ENCODE data around the gene AMACR. TPM values are rescaled to one million over a fixed set of nuclear protein-coding genes. Genes with fewer than 3 reads are reported as not detected.
"Not testable (repeated sequence)": the region's sequence is repeated elsewhere in the genome, so short reads cannot be mapped to it uniquely, and the experiment has no call there.

The AMACR gene
- polyA plus RNA-seq, 10 donors = 3.8 to 10.5 (median 6.2) TPM

DNA sequence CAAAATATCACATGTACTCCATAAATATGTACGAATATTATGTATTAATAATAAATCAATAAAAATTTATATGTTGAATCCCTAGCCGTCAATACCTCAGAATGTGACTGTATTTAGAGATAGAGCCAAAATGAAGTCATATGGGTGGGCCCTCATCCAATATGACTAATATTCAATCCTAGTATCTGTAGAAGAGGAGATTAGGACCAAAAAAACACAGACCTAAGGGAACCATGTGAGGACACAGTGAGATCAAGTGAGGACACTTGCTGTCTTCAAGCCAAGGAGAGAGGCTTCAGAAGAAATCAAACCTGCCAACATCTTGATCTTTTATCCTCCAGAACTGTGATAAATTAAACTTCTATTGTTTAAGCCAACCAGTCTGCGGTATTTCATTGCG, 3.7 kb upstream of the AMACR start:
- DNase-seq = peak in 1 of 3 donors; percentile 59

DNA sequence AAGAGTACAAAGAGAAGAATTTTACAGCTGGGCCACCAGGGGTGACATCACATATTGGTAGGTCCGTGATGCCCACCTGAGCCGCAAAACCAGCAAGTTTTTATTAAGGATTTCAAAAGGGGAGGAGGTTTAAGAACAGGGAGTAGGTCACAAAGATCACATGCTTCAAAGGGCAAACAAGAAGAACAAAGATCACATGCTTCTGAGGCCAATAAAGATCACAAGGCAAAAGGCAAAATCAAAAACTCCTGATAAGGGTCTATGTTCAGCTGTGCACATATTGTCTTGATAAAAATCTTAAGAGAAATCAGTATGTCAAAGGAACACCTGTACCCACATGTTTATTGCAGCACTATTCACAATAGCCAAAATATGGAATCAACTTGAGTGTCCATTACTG, 2.3 kb upstream of the AMACR start:
- DNase-seq = not testable (repeated sequence)

DNA sequence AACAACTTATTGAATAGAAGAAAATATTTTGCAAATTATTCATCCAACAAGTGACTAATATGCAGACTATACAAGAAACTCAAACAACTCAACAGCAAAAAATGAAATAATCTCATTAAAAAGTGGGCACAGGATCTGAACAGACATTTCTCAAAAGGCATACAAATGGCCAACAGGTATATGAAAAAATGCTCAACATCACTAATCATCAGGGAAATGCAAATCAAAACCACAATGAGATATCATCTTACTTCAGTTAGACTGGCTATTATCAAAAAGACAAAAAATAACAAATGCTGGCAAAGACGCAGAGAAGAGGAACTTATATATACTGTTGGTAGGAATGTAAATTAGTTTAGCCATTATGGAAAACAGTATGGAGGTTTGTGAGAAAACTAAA, 1.8 kb upstream of the AMACR start:
- no peak for DNase-seq

DNA sequence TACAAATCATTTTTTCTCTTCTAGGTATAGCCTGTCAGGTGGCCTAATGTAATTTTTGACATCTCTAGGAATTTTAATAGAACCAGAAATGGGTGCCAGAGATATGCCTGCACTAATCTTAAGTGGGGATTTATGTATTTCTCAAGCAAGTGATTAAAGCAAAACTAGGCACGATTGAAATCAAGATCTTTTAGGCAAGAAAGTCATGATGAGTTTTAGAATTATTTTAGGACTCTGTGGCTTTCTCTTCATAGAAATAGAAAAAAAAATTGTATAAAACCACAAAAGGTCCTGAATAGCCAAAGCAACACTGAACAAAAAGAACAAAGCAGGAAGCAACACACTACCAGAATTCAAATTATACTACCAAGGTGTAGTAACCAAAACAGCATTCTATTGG, 952 bp upstream of the AMACR start:
- DNase-seq = no peak

DNA sequence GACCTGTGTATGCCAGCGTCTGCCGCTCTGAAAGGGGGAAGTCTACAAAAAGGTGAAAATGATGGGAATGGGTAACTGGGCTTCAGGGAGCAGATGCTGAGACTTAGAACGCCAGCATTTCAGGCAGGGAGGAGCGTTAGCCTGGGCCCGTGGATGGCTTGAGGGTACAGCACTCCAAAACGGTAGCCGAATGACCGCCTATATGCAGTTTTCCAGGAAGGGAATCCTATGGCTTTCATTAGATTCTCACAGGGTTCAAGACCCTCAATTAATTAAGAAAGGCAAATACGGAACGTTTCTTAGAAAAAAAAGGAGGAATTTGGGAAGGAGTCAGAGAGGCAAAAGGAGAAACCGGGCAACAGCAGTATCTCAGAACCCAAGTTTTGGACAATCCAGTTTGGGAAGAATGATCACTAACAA, 639 bp downstream of the AMACR start:
- DNase-seq = no peak

DNA sequence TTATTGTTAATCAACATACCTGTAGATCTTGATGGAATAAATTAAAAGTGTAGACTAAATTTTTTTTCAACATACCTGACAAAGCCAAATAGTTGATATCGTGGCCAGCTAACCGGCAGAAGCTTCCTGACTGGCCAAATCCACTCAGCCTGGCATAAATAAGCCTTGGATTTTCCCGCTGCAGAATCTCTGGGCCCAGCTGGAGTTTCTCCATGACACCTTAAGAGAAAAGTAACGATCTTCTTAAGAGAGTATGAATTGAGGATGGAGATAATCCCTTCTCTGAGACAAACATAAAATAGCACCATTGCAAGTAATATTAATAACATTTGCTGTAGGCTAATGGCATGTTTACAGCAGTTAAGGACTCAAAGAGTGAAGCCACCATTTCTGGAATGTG, 2.2 kb downstream of the AMACR start:
- no peak for DNase-seq

DNA sequence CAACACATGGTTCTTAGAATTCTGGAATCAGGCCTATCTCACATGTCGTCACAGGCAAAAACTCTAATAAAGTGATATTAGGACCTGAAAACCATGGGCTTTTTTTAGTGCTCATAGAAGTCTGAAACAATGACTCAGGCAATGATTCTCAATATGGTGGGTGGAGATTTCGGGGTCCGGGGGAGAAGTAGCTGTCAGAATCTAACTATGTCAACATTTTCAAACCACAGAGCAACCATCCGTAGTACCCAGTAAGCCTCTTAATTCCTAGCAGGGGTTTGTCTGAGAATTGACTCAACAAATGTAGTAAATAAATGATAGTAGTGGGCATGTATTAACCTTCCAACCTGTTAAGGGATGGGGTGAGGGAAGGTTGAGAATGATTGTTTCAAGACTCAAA, 2.6 kb downstream of the AMACR start:
- no peak for DNase-seq

DNA sequence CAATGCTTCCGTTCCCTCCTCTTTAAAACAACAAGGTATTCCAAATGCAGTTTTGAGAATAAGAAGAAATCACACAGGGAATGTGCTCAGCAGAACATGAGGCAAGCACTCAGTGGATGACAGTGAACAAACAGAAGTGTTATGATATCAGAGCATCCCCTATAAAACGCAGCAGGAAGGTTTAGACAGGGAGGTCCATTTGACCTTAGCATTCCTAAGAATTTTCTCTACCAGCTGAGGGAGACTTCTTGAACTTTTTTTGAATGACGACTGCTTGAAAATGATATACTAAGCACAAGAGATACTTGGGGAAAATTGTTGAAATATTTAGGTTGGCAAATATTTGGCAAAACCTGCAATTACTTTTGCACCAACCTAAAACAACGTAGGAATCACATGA, 3.9 kb downstream of the AMACR start:
- no peak for DNase-seq

DNA sequence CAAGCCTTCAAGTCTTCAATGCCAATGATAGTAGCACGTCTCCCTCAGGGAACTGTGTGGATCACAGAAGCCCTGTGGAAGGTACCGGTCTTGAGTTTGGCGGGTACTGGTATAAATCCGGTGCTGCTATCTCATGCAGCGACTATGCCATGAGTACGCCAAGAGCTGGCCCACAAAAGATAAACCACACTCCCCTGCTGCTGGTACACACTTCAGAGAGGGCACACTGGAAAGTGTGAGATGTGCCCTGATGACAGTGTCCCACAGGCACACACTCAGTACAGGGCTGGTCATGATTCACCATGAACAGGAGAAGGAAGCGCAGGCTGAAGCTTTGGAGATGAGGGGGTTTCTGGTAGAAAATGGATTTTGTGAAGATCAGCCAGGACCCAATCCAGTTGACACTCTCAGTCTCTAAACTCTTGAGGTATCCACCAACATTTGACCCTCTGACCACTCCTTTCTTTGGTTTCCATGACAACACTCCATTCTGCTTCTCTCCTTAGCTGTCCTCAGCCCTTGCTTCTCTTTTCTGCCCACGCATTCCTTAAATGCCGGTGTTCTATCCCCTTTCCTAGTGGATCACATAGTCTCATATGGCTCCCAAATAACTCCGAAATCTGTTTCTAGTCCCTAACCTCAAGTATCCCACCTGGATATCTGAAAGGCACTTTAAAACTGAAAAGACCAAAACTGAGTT, 5.1 kb downstream of the AMACR start:
- DNase-seq = no peak

DNA sequence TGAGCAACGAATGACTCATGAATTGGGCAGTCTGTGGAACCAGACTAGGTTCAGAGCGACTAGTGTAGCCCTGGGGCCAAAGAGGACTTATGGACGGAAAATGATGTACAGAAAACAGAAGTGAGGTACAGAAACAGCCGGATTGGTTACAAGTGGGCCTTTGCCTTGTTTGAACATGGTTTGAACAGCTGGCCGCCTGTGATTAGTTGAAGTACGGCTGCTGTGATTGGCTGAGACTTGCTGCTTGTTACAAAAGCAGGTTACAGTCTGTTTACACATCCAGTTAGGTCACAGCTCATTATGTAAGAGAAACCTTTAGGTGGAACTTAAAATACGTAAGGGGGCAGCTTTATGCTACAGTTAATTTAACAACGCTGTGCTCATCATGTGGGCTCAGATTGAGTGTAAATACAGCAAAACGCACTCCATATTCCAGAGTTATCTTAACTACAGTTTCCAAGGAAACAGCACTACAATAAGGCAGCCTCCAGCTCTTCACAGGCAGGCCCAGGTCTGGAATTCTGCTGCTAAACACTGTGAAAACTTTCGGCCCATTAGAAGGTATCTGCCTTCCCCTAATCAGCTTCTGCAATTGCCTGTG, 6.5 kb downstream of the AMACR start:
- no peak for DNase-seq

DNA sequence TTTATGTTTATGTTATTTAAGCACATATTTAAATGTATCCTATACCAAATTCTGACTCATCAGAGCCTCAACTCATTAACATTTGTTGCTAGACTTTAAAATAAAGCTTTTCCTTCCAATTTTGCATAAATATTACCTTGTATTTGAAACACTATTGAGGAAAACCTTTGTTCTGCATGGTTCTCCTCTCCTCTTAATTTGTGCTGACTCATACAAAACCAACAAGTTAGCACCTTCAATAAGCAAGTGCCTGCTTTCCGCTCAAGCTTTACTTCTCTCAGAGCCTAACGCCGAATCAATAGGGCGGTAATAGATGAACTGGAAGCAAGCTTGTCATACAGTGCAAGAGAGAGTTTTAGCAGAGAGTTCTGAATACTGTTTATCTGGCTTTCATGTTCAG, 7.9 kb downstream of the AMACR start:
- no peak for DNase-seq

DNA sequence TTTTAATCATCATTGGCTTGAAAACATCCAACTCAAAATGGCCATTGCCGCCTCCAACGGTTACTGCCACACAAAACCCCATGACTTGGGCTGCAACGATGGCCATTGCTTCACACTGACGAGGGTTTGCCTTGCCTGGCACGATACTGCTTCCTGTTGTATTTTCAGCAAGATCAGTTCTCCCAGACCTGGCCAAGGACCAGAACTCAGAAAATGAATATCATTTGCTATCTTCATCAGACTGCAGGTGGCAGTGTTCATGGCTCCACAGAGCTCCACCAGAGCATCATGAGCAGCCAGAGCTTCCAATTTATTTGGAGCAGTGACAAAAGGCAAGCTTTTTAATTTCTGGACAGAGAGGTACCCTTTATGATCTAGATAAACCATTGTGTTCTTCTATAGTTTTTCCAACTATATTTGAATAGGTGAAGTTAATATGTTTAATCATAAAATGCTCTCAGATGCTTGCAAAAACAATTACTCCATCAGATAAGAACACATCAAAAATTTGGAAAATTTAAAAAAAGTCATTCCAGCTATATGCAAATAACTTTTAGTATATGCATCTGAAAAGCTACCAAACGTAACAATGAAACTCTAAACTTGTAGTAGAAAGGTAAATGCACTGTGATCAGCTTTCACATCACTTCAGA, 10.4 kb downstream of the AMACR start:
- DNase-seq = peak; percentile 73 to 84 (median 79)

DNA sequence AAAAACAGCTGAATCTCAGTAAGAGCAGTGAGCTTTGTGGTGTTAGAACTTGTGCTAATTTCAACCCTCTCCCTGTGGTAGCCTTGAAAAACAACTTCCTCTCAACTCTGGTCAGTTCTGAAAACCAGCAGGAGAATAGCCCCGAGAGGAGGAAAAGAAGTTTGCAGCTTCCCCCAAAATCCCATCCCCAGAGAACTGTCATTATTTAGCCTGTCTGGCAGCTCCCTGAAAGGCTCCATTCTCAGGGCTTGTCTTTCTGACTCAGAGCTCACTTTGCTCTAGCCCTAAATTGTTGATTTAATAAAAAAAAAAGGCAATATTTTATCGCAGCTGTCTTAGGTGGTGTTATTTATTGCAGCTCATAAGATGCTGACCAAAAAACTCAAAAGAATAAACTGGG, 12.0 kb downstream of the AMACR start:
- peak in 1 of 3 donors; percentile 38 for DNase-seq

DNA sequence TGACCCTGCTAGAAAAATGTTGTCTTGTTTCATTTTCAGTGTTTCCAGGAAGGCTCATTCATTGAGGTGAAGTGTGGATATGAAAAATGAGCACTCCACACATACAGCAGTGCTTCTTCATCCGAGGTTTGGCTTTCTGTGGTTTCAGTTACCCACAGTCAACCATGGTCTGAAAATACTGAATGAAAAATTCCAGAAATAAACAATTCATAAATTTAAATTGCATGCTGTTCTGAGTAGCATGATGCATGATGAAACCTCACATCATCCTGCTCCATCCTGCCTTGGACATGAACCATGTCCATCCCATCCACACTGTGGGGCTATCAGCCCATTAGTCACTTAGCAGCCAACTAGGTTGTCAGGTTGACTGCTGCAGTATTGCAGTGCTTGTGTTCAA, 13.0 kb downstream of the AMACR start:
- peak in 1 of 3 donors; percentile 74 for DNase-seq

DNA sequence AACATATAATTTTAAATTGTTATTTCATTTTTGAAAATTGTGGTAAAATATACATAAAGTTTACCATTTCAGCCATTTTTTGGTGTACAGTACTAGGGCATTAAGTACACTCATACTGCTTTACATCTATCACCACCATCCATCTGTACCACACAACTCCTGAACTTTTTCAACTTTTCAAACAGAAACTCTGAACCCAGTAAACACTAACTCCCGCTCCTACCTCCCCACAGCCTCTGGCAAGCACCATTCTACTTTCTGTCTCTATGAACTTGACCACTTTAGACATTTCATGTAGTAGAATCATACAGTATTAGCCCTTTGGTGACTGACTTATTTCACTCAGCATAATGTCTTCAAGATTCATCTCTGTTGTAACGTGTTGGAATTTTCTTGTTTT, 15.0 kb downstream of the AMACR start:
- no peak for DNase-seq

DNA sequence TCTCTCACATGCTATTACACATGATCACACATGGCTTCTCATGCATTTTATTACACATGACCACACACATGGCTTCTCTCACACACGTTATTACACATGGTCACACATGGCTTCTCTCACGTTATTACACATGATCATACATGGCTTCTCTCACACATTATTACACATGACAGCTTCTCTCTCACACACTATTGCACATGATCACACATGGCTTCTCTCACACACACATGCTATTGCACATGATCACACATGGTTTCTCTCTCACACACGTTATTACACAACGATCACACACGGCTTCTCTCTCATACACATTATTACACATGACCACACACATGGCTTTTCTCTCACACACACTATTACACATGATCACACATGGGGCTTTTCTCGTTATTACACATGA, 22.4 kb downstream of the AMACR start:
- no peak for DNase-seq

DNA sequence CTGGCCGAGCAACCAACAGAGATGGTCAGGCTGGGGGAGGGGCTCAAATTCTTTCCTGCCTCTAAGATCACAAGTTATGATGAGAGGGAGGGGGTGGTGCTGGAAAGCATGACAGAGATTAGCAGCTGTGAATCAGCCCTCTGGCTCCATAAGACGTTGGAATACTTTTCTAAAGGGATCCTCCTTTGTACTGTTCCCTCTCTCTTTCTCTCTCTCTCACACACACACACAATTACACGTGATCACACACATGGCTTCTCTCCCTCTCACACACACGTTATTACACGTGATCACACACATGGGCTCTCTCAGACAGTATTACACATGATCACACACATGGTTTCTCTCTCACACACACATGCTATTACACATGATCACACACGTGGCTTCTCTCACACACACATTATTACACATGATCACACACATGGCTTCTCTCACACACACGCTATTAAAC, 23.2 kb downstream of the AMACR start, which contains the start of gene SLC45A2:
Gene SLC45A2, minus strand, starts transcription at position 23 of the 454 bp plus-strand sequence. CDS start 110 bp downstream, outside the sequence.
- no peak for DNase-seq

DNA sequence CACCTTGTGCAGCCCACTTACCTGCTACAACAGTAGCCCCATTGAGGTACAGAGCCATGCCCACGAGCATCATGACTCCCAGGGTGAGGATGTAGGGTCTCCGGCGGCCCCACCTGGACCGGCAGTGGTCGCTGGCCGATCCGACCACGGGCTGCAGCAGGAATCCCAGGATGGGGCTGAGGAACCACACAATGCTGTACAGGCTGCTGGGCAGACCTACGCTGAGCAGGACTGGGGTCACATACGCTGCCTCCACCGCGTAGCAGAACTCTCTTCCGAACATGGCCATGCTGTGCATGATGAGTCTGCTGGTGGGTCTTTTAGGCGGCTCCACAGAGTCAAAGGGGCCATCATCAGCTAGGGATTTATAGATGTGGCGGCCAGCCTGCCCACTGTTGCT, 23.7 kb downstream of the AMACR start:
- no peak for DNase-seq

DNA sequence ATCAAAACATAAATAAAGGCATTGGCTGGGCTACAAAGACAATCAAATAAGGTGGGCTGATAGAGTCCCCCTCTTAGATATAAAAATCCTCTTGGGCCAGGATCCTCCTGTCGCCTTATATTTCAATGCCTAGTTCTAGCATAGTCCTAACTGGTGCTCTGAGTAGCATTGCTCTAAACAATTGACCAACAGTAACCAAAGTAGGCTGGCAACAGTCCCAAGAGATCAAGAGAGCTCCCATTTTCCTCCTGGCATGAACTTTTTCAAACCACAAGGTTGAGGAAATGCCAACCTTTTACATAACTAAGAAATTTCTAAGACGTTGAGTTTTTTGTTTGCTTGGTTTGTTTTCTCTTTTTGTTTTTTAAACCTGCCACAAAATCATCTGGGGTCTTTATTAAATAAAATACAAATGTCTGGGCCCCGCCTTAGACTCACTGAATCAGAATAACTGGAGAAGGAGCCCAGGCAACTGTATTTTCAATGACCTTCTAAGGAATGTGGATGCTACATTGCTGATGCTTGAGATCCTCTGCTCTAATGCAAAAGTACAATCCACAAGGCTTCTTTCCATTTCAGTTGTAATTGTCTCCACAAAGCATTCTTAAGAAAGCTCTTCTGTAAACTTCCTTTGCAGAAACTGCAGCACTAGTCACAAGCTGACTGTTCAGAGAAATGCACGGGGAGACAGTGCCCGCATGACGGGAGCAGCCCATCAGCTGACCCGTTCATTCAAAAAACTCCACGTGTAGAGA, 26.3 kb downstream of the AMACR start:
- no peak for DNase-seq

DNA sequence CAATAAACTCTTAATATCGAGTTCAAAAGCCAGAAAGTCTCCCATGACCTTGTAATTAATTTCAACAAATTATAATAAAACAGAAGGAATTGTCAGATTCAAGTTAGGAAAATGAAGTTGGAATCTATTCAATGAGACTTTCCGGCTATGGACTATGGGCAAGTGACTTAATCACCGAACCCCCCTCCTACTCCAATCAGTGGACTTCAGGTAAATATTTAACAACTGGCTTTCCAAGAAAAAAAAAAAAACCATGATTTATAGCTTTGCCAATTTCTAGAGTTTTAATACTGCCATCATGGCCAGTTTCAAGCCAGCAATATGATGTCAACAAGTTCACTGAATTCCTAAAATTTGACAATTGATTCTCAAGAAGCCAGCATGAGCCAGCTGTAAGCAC, 27.8 kb downstream of the AMACR start:
- DNase-seq = no peak

DNA sequence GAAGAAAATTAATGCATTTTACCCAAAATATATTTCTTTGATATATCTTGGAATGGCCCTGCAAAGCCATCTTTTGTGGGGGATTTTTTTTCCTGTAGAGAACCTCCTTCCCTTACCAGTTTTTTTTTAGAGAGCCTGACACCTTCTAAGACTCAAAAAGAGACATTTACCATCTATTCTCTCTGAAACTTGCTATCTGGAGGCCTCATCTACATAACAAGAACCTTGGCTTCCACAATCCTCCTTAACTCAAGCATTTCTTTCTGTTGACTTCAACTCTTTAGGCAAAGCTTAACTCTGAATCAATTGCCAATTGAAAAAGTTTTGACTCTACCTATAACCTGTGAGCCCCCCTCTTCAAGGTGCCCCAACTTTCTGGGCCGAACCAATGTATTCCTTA, 29.5 kb downstream of the AMACR start:
- no peak for DNase-seq

DNA sequence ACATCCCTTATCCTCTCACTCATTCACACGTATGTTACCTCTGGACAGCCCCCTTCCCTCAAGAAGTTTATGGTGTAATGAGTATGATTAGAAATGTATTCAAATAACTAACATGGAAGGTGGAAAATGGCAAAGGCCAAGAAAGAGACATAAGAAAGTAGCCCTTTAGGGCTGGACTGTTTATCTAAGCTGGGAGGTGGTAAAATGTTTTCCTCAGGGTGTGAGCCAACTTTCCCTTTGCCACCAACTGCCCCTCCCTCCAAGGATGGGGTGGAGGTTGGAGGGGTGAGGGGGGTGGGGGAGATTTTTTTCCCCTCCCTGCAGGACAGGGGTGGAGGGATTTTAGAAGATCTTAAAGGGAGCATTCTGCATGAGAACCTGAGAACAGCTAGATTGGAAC, 31.5 kb downstream of the AMACR start:
- no peak for DNase-seq

All from muscle of back (tissue), 11 donors.